ENCODE results near the gene PPP1R2.
"Not testable (repeated sequence)": the region's sequence is repeated elsewhere in the genome, so short reads cannot be mapped to it uniquely, and the experiment has no call there.

PPP1R2 gene

GRCh38 chr3:195535293-195535692 is 7.8 kb downstream of the PPP1R2 start:
- no peak for DNase-seq

- DNase-seq = no peak
These were observed 10.3 kb downstream of the PPP1R2 start for GRCh38 chr3:195532834-195533233.

- DNase-seq = no peak
These were observed 10.8 kb downstream of the PPP1R2 start for GRCh38 chr3:195532345-195532744.

DNA sequence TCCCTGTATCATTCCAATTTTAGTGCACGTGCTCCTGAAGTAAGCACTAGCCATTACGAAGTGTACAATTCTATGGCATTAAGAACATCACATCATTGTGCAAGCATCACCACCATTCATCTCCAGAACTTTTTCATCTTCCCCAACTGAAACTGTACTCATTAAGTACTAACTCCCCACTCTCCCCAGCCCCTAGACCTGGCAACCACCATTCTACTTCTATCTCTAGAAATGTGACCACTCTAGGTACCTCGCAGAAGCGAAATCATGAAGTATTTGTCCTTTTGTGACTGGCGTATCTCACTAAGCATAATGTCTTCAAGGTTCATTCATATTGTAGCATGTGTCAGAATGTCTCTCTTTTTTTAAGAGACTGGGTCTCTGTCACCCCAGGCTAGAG is 11.4 kb downstream of the PPP1R2 start:
- no peak for DNase-seq

GRCh38 chr3:195526492-195526891 is 16.6 kb downstream of the PPP1R2 start:
- no peak for DNase-seq

GRCh38 chr3:195524171-195524896 is 18.8 kb downstream of the PPP1R2 start:
- DNase-seq = no peak

GRCh38 chr3:195522254-195523023 is 20.7 kb downstream of the PPP1R2 start:
- DNase-seq = peak; percentile 68

GRCh38 chr3:195517030-195517429 is 26.1 kb downstream of the PPP1R2 start:
- no peak for DNase-seq

GRCh38 chr3:195514610-195515235 is 28.4 kb downstream of the PPP1R2 start:
- DNase-seq = not testable (repeated sequence)

DNA sequence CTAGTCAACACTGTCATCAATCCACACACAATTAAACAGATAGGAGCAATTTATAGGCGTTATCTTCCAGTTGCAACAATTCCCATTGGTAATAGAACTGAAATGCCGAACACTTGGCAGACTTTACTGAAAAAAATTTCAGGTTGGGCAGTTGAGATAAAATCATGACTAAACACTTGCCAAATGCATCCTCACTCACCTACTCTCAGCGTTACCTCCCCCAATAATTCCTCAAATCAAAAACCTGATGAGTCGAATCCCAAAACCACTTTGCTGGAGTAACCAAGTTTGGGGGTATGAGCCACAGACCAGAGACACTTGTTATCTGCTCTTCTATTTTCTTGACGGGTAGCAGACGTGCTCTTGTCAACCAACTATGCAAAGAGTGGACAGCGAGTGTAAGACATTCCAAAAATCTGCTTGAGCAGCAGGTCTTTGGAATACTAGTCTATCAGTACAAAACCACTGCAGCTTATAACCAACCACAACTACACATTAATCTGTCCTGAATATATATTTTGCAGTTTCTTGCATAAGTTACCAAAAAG is 30.3 kb downstream of the PPP1R2 start:
- no peak for DNase-seq

GRCh38 chr3:195511136-195511535 is 32.0 kb downstream of the PPP1R2 start:
- DNase-seq = no peak

GRCh38 chr3:195508185-195508584 is 34.9 kb downstream of the PPP1R2 start:
- DNase-seq = no peak

GRCh38 chr3:195475614-195476013 is 67.5 kb downstream of the PPP1R2 start:
- no peak for DNase-seq

GRCh38 chr3:195475116-195475515 is 68.0 kb downstream of the PPP1R2 start:
- not testable (repeated sequence) for DNase-seq

DNA sequence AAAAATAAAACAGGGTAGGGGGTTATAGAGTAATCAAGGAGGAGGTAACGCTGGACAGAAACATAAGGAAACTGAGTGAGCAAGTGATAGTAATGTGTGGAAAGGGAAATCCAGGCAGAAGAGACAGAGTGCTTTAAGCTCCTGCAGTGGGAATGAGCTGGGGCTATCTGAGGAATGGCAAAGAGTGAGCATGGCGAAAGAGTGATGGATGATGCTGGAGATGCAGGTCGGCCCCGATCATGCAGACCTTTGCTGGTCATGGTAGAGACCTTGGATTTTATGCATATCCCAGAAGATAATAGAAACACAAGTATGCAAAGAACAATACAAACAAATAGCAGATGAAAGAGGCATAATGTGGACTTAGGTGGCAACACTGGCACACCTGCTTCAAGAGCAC is 74.3 kb downstream of the PPP1R2 start:
- DNase-seq = no peak

- DNase-seq = no peak
These were observed 74.7 kb downstream of the PPP1R2 start for GRCh38 chr3:195468391-195468776.

DNA sequence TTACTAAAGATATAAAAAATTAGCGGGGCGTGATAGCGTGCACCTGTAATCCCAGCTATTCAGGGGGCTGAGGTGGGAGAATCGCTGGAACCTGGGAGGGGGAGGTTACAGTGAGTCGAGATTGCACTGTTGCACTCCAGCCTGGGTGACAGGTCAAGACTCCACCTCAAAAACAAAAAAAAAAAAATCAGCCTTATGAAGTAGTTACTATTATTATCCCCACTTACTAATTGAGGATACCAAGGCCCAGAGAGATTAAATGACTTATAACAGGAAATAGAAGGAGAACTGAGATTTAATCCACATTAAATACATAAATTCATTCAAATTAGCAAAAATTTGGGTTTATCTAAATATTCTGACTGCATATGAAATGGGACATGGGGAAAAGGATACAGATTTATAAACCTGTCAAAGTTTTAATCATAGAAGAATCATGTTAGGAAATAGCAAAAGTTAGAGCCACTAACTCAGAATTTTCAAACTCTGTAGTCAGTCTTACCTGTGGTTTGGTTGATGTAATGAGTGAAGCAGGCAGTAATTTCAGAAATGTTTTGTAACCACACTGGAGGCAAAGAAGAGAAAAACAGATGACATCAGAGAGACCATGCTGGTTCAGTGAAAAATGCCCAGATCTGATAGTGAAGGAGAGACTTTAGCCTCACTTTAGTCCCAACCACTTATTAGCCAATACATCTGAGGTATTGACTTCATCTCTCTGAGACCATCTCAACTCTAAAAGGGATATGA is 75.3 kb downstream of the PPP1R2 start:
- no peak for DNase-seq

GRCh38 chr3:195466251-195466650 is 76.9 kb downstream of the PPP1R2 start:
- DNase-seq = no peak
